Ammon's horn (tissue), 1 donor: Measurements from ENCODE around the gene SLC45A1.

Experiments
- DNase-seq: peaks from one replicate; pipeline ENCODE4 v3.0.0-alpha.2; 2016; ENCODE audit warnings: low spot score

The SLC45A1 gene

DNA sequence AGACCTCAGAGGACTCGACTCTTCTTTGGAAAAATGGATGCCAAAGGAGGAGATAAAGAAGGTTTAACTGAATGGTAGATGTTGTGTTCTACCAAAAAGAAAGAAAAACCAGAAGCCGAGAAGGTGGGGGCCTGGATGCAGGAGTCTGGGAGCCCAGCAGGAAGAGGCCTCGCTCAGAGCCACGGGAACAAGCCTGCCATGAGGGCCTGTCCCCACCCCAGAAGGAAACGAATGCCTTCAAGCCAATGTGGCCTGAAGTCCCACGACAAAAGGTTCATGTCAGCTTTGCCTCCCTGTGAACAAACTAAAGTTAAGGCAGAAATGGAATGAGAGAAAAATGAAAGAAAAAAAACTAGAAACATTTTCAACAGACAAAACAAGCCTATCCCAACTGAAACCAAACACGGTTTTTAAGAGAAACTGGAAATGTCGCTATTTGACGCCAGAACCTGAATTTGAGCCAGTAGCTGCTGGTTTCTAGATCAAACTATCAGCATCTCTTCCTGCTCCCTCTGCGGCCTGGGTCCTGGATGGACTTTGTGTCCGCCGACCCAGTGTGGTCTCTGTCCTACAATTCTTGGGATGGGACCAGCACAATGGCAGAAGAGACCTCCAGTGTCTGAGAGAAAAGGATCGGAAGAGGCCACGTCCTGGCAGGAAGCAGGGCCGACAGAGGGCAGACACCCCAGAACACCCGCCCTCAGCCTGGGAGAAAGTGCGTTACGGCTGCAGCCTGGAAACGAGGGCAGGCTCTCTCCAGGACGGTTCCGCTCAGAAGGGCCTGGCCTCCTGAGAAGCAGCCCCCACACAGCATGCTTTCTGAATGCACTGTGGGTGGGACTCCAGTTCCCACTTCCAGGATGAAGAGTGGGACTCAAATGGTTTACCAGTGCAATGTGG is 35.2 kb downstream of the SLC45A1 start:
- DNase-seq, result no peak

DNA sequence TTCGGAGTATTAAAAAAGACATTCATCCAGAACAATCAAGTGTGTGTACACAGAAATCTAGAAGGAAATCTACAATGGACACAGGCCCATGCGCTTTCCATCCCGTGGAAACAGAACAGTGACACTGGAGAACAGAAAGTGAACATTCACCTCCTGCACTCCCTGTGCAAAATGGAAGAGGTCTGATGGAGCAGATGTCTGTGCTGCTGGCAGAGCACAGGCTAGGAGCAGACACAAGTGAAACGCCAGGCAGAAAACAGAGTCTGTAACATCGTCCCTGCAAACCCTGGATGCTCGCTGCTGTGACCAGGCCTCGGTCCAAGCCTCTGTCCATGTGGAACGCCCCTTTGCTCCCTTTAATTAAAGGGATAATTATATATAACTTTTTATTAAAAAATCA is 36.1 kb downstream of the SLC45A1 start:
- no peak for DNase-seq

DNA sequence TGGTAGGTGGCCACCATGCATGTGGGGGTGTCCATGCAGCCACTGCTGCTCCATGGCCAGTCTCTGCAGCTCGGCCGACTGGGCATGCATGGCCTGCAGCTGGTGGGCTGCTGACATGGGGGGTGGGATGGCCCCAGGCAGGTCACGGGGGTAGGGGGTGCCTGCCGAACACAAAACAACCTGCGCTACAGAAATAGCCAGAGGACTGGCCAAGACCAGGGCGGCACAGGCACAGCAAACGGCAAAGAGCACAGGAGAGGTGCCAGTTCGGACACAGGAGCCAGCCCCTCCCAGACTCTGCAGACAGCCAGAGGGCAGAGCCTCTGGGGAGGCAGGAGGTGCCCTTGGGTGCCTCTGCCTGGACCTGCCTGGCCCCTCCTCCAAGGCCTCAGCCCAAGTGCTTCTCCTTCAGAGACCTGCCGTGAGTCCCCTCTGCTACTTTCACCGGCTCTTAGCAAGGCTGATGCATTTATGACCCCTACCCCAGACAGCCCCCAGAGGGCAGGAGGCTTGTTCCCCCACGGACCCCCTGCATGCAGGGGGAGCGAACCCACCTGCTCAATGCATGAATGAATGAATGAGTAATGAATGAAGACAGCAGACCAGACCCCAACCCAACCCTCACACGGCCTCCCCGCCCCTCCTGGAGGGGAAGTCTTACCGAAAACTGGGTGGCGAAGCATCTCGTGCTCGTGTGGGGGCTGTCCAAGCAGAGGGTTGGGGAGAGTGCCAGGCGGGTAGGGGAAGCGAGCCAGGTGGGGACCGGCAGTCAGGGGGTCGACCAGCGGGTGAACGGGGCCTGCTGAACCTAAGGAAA is 37.7 kb downstream of the SLC45A1 start:
- DNase-seq, result no peak

- no peak for DNase-seq
These were observed 38.6 kb downstream of the SLC45A1 start for GRCh38 chr1:8356256-8357209.

DNA sequence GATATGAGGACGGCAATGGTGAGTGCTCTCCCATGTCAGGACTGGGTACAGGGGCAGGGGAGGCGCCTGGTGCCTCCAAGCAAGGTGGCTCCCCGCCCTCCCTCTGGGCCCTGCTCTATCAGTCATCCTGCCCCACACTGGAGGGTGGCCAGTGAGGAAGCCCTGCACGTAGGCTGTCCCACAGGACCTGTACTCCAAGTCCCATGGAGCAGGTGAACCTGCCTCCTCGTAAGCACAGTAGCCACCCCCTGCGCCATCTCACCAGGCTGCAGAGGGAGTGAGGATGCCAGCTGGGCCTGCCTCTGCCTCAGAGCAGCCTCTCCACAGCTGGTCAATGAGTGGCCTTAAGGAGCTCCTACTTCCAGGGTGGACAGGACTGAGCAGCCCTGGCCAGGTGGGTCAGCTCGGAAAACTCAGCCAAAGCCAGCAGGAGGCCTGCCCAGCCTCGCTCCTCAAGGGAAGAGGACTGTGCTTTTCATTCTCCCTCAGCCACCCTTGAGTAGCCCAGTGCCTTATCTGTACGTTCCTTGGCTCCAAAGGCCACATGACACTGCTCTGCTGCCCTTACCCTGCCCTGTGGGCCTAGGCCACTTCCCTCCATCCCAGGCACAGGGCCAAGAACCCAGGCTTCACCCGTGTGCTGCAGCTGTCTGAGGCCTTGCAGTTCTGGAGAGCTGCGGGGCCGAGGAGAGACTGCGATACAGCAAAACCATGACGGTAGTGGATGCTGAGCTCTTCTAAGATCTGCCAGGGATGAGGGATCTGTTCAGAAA is 39.6 kb downstream of the SLC45A1 start:
- DNase-seq, result no peak

DNA sequence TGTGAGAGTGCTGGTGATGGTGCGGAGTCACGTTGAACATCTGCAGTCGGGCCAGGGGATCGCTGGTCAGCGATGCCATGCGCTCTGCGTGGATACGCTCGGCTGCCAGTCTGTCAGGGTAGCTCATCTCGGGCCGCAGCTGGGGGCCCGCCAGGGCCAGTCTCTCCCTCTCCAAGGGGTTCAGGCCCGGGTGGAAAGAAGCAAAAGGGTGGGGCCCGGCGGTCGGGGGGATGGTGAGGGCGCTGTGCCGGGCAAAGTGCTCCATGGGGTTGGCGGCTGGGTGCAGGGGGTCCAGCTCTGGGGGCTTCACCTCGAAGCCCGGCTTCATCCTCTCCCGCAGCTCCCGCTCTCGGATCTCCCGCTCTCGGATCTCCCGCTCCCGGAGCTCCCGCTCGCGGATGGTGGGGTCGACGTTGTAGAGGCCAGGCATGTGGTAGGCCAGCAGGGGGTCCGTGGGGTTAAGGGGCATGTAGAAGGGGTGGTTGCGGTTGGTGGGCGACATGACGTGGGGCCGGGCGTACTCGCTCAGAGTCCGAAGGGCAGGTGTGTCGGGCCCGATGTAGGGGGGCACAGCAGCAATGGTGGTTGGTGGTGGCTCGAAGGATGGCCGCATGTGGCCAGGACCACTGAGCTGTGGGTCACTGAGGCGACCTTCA is 40.5 kb downstream of the SLC45A1 start:
- no peak for DNase-seq

DNA sequence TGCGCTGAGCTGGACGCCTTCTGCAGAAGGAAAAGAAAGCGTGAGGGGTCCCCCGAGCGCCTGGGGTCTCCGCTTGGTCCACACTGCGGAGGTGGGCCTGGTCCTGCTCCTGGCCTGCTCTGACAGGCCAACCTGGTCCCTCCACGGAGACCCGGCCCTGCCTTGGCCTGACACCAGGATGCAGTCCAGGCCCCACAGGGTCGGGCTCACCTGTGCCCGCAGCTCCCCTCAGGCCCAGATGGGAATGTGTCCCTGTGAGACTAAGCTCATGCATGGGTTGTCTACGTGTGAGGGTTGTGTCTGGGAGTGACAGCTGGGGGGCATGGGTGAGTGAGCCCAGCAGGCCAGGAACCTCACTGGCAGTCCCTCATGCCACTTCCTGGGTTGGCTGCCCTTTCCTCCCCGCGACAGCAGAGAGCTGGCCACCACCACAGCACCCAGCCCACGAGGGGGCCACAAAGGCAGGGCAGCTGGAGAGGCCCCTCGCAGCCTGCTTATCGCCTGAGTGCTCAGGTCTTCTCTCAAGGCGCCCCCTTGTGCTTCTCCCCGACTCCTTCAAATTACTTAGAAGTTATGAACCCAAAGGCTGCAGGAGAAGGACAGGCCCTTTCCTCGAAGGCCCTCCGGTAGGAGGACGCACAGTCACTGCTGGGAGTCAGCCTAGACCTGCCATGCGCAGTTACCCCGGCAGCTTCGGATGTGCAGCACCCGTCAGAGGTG is 41.1 kb downstream of the SLC45A1 start:
- DNase-seq, result no peak

GRCh38 chr1:8359617-8360481 is 41.9 kb downstream of the SLC45A1 start:
- no peak for DNase-seq

DNA sequence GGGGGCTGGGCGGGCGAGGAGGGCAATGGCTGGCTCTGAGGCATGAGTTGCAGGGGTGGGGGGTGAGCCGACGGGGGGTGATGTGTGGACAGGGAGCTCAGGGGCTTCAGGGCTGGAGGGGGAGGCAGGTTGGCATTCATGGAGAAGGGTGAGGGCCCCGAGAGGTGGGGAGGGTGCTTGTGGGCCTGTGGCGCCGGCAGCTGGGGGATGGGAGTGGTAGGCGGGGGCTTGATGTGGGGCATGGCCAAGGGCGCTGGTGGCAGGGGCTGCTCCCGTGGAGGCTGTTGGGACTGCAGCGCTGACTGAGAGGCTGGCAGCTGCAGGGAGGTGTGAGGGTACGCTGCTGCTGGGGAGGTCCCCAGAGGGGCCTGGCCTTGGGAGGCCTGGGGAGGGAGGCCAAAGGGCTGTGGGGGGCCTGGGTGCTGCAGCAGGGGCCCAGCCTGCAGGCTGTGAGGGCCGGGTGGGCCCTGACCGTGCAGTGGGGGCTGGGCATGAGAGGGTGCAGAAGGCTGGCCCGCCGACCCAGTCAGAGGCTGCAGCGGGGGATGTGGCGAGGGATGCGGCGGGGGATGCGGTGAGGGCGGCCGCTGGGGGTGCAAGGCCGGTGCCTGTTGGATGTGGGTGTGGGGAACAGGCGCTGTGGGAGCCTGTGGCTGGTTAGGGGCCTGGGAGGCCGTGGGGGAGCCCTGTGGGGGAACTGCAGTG is 42.7 kb downstream of the SLC45A1 start:
- no peak for DNase-seq

DNA sequence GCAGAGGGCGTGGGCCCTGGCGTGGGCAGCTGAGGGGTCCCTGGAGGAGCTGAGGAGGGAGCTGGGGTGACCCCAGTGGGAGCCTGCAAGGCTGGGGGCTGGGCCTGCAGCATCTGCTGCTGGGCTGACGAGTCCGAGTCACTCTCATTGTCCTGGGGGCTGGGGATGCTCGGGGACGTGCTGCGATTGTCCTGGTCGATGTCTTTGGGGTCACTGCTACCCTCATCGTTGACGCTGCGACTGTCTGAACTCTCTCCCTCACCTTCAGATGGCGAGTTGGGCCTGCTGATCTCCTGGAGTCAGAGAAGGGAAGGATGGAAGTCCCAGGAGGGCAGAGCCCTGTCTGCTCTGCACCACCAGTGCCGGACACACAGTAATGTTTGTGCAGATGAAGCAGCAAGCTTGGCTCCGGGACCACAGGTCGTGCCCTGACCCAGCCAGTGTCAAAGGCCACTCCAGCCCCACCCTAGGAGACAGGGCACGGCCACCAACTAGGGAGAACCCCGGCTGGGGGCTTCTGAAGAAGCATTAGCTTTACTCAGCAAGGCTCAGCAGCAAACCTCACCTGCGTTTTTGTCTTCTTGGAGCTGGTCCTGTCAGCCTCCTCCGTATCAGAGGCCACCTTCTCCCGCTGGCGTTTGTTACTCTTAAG is 43.4 kb downstream of the SLC45A1 start:
- DNase-seq, result no peak

GRCh38 chr1:8362701-8363101 is 44.8 kb downstream of the SLC45A1 start:
- no peak for DNase-seq

- DNase-seq, result no peak
These were observed 45.4 kb downstream of the SLC45A1 start for GRCh38 chr1:8363186-8363766.

- DNase-seq, result no peak
These were observed 45.9 kb downstream of the SLC45A1 start for GRCh38 chr1:8363767-8364301.

DNA sequence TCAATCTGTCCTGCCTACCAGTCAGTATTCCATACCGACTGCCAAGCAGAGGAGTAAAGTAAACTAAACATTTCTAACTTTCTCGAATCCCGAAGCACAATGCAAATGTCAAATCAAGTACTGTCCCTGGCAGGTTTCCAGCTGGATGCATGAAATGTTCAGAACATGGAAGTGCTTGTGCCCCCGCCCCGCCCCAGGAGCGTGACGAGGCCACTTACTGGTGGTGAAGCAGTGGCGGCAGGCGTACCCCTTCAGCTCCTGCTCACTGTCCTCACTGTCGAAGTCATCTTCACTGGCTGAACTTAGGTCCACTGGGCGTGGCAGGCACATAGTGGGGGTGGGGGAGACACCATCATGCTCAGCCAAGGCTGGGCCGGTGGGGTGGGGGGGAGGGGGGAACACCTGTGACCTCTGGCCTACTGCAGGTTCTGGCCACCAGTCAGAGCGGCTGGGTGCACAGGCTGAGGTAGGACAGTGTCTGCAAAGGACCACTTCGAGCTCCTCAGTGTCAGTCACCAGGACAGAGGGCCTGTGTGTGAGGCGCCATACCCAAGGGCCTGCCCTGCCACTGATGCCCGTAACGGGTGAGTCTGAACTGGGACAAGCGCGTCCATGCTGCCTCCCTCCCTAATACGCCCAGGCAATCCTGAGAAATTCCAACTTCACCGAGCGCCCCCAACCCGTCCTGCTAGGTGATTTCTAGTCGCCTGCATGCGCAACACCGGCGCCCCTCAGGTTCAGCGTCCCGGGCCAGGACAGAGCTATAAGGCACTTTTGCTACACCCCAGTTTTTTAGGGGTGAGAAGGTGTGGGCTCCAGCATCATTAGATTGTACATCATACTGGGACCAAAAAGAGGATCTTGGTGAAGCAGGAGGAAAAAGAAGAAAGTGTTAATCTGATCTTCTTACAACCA is 46.9 kb downstream of the SLC45A1 start:
- DNase-seq, result no peak

- no peak for DNase-seq
These were observed 47.9 kb downstream of the SLC45A1 start for GRCh38 chr1:8365661-8366362.
